ENCODE results near the gene RPL39L.

Gene RPL39L

DNA sequence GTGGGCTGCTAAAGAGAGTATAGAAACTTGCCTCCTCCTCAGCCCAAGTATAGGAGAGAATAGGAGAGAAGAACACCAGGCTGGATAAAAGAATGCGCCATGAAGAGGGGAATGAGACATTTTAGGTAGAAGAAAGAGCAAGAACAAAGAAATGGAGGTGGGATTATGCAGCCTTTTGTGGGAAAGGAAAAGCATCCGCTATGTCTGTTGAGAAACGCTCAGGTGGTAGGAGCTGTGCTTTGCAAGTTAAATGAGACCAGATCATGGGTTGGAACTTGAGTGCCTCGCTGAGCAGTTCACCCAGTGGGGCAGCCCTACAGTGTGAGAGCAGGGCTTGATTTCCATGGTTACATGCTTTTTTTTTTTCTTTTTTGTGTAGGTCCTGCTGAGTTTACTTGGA, 46.5 kb upstream of the RPL39L start:
- TF ChIP-seq, protein P1, sequence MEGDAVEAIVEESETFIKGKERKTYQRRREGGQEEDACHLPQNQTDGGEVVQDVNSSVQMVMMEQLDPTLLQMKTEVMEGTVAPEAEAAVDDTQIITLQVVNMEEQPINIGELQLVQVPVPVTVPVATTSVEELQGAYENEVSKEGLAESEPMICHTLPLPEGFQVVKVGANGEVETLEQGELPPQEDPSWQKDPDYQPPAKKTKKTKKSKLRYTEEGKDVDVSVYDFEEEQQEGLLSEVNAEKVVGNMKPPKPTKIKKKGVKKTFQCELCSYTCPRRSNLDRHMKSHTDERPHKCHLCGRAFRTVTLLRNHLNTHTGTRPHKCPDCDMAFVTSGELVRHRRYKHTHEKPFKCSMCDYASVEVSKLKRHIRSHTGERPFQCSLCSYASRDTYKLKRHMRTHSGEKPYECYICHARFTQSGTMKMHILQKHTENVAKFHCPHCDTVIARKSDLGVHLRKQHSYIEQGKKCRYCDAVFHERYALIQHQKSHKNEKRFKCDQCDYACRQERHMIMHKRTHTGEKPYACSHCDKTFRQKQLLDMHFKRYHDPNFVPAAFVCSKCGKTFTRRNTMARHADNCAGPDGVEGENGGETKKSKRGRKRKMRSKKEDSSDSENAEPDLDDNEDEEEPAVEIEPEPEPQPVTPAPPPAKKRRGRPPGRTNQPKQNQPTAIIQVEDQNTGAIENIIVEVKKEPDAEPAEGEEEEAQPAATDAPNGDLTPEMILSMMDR (conservative IDR thresholded peaks at IDR 0.05; ENCODE audit: low read depth, low read length), result no peak
- Histone ChIP-seq H3K4me2 (no peak overlapping the region), H3K27ac (no peak overlapping the region), H3K9ac (no peak overlapping the region), H2AFZ (ENCODE audit: low read depth) (no peak overlapping the region), H3K79me2 (ENCODE audit: insufficient read depth, low read depth) (no peaks in the 10 kb centered on the region), H3K4me3 (IDR thresholded peaks at IDR 0.05; ENCODE audit: insufficient read depth, low read depth, low read length) (no peak overlapping the region), H3K4me1 (ENCODE audit: low read depth, poor library complexity, severe bottlenecking) (no peaks in the 10 kb centered on the region), H3K27me3 (ENCODE audit: insufficient read depth, low read depth) (no peaks in the 10 kb centered on the region), H4K20me1 (ENCODE audit: insufficient read depth) (no peaks in the 10 kb centered on the region), H3K36me3 (ENCODE audit: insufficient read depth) (no peaks in the 10 kb centered on the region)

DNA sequence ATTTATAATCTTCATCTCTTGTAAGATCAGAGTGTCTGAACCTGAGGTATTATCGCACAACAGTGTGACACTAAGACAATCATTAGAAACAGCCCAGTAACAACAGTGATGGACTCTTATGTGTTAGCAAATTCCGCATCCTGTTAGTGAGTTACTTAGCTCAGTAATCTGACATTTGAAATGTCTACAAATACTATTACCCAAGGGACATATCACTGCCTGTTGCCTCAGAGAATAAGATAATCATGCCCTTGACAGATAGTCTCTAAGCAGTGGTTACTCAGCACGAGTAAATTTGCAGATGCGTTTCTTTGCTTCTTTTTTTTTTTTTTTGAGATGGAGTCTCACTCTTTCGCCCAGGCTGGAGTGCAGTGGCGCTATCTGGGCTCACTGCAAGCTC, 44.6 kb upstream of the RPL39L start:
- Histone ChIP-seq H2AFZ (ENCODE audit: low read depth) (no peak overlapping the region), H3K79me2 (ENCODE audit: insufficient read depth, low read depth) (no peaks in the 10 kb centered on the region), H3K36me3 (ENCODE audit: insufficient read depth) (no peaks in the 10 kb centered on the region), H4K20me1 (ENCODE audit: insufficient read depth) (no peaks in the 10 kb centered on the region), H3K27me3 (ENCODE audit: insufficient read depth, low read depth) (no peaks in the 10 kb centered on the region), H3K4me3 (IDR thresholded peaks at IDR 0.05; ENCODE audit: insufficient read depth, low read depth, low read length) (no peak overlapping the region), H3K4me1 (ENCODE audit: low read depth, poor library complexity, severe bottlenecking) (no peaks in the 10 kb centered on the region), H3K27ac (no peak overlapping the region), H3K9ac (no peak overlapping the region), H3K4me2 (no peak overlapping the region)
- TF ChIP-seq, protein P1 (conservative IDR thresholded peaks at IDR 0.05; ENCODE audit: low read depth, low read length), result no peak

DNA sequence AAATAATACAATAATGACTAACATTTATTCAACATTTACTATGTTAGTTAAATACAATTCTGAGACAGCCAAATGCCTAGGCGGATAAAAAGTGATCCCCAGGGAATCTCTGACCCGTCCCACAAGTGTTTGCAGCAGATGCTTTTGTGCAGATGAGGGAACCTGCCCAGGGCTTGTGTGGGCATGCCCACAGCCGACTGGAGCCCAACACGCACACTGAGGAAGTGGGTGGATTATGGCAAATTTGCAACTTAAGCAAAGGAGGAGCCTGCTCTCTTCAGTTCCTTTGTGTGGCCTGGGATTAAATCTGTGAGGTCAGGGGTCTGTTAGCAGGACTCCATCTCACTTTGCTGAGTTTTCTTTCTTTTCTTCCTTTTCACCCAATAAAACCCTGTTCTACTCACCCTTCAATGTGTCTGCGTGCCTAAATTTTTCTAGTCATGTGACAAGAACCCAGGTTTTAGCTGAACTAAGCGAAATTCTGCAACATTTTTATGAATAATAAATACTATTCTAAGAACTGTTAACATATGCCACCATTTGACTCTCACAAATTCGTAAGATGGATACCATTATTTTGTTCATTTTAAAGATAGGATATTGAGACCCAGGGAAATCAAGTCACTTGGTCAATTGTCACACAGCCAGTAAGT, 44.0 kb upstream of the RPL39L start:
- Histone ChIP-seq H4K20me1 (ENCODE audit: insufficient read depth) (no peaks in the 10 kb centered on the region), H3K4me1 (ENCODE audit: low read depth, poor library complexity, severe bottlenecking) (no peaks in the 10 kb centered on the region), H3K27me3 (ENCODE audit: insufficient read depth, low read depth) (no peaks in the 10 kb centered on the region), H3K36me3 (ENCODE audit: insufficient read depth) (no peaks in the 10 kb centered on the region), H3K9ac (no peak overlapping the region), H2AFZ (ENCODE audit: low read depth) (no peak overlapping the region), H3K79me2 (ENCODE audit: insufficient read depth, low read depth) (no peaks in the 10 kb centered on the region), H3K4me3 (IDR thresholded peaks at IDR 0.05; ENCODE audit: insufficient read depth, low read depth, low read length) (no peak overlapping the region), H3K27ac (no peak overlapping the region), H3K4me2 (no peak overlapping the region)
- TF ChIP-seq, protein P1 (conservative IDR thresholded peaks at IDR 0.05; ENCODE audit: low read depth, low read length), result no peak

DNA sequence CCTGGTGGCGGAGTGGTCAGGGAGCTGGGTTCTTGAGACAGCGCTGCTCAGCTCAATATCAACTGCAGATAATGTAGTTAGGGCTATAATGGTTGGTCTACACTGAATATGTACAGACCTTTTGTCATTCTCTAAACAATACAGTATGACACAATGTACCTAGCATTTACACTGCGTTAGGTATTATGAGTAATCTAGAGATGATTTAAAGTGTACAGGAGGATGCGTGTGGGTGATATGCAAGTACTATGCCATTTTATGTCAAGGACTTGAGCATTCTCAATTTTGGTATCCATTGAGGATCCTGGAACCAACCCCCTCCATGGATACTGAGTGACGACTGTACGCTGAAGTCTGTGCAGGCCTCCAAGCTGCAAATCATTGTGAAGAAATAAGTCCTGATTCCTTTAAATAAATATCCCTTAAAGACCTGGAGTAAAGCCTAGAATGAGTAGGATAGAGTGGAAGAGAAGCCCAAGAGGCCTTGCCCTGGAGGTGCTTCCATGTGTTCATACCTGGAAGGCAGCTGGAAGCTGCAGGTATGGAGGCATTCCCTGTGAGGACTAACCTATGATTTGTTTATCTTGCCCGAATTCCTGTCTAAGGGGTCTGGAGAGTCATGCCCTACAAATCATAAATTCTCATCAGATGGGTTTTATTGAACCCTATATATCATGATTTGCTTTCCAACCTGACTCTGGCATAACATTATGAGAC, 42.3 kb upstream of the RPL39L start:
- H4K20me1 ChIP-seq (ENCODE audit: insufficient read depth), result no peaks in the 10 kb centered on the region
- no peak overlapping the region for H3K9ac ChIP-seq
- no peaks in the 10 kb centered on the region for H3K4me1 ChIP-seq (ENCODE audit: low read depth, poor library complexity, severe bottlenecking)
- no peaks in the 10 kb centered on the region for H3K79me2 ChIP-seq (ENCODE audit: insufficient read depth, low read depth)
- no peak overlapping the region for H2AFZ ChIP-seq (ENCODE audit: low read depth)
- H3K4me2 ChIP-seq, result no peak overlapping the region
- no peaks in the 10 kb centered on the region for H3K36me3 ChIP-seq (ENCODE audit: insufficient read depth)
- H3K4me3 ChIP-seq (IDR thresholded peaks at IDR 0.05; ENCODE audit: insufficient read depth, low read depth, low read length), result no peak overlapping the region
- TF ChIP-seq, protein P1 (conservative IDR thresholded peaks at IDR 0.05; ENCODE audit: low read depth, low read length), result no peak
- H3K27me3 ChIP-seq (ENCODE audit: insufficient read depth, low read depth), result no peaks in the 10 kb centered on the region
- H3K27ac ChIP-seq, result no peak overlapping the region
